ENCODE results near the gene STMP1.

Gene STMP1

GRCh38 chr7:135707570-135707966 lies 45.3 kb downstream of the STMP1 start:
- H3K27ac ChIP-seq: peak overlapping the region; percentile 37
- CTCF ChIA-PET: no interaction called here
- POLR2A ChIA-PET (ENCODE audit: low non-redundant PET): no interaction called here
- DNase-seq (ENCODE audit: low spot score): peak; percentile 20
- no peak for TF ChIP-seq CTCF (conservative IDR thresholded peaks at IDR 0.05; ENCODE audit: low read depth)

DNA sequence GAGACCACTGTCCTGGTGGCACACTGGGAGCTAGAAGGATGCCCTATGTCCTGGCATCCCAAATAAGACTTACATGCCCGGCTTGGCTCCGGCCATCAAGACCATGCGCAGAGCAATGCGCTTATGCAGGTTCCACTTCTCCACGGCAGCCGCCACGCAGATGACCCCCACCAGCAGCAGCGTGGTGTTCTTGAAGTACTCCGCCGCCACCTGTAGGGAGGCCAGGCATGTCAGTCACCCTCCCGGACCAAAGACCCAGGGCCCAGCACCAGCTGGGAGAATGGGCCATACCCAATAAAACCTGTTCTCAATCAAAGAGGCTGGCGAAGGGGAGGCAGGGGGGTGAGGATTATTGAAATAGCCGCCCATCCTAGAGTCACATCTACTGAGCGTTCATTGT lies 45.7 kb downstream of the STMP1 start:
- CTCF ChIA-PET: no interaction called here
- DNase-seq (ENCODE audit: low spot score): no peak
- POLR2A ChIA-PET (ENCODE audit: low non-redundant PET): no interaction called here
- TF ChIP-seq CTCF (conservative IDR thresholded peaks at IDR 0.05; ENCODE audit: low read depth): no peak
- peak overlapping the region; percentile 37 for H3K27ac ChIP-seq

- ChIA-PET CTCF (no interaction called here), POLR2A (ENCODE audit: low non-redundant PET) (no interaction called here)
- H3K27ac ChIP-seq: no peak overlapping the region
- TF ChIP-seq CTCF (conservative IDR thresholded peaks at IDR 0.05; ENCODE audit: low read depth): no peak
- DNase-seq (ENCODE audit: low spot score): no peak
Observed at GRCh38 chr7:135709508-135709907, 47.2 kb downstream of the STMP1 start.

GRCh38 chr7:135710417-135711138 lies 48.3 kb downstream of the STMP1 start:
- POLR2A ChIA-PET (ENCODE audit: low non-redundant PET): no interaction called here
- peak; percentile 77 for TF ChIP-seq CTCF (conservative IDR thresholded peaks at IDR 0.05; ENCODE audit: low read depth)
- CTCF ChIA-PET: interaction anchor here (0.5 kb wide), 1 partner anchor 245 kb away, joined by 3 read pairs; no protein-coding TSS in a partner anchor
- H3K27ac ChIP-seq: no peak overlapping the region
- peak; percentile 18 for DNase-seq (ENCODE audit: low spot score)

GRCh38 chr7:135711139-135711469 lies 48.8 kb downstream of the STMP1 start:
- H3K27ac ChIP-seq: no peak overlapping the region
- TF ChIP-seq CTCF (conservative IDR thresholded peaks at IDR 0.05; ENCODE audit: low read depth): peak; percentile 40
- ChIA-PET CTCF (no interaction called here), POLR2A (ENCODE audit: low non-redundant PET) (no interaction called here)
- DNase-seq (ENCODE audit: low spot score): no peak

DNA sequence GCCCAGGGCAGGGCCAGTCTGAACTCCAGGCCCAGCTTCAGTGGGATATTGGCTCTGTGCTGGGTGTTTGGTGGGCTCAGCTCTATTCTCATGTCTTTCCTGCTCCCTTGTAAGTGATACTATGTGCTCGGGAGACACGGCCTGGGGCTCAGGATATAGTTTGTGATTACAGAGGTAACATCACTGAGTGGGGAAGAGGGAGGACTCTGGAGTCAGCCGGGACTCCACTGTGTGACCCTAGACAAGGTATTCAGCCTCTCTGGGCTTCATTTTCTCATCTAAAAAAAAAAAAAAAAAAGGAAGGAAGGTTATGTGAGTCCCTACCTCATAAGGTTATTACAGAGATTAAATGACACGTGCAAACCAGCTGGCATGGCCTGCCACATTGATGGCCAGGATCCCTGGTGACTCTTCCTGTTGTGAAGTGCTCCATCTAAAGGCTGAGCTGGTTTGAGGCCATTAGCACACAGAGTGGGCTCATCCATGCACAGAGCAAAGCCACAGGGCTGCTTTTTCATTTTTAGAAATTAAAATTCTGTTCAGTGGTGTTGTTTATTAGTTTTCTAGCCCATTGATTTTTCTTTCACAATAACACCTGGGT lies 50.0 kb downstream of the STMP1 start:
- POLR2A ChIA-PET (ENCODE audit: low non-redundant PET): no interaction called here
- TF ChIP-seq CTCF (conservative IDR thresholded peaks at IDR 0.05; ENCODE audit: low read depth): no peak
- H3K27ac ChIP-seq: no peak overlapping the region
- no peak for DNase-seq (ENCODE audit: low spot score)
- CTCF ChIA-PET: interaction anchor here (0.6 to 0.8 kb wide), 3 partner anchors 17 to 1213 kb away, joined by 3 to 5 read pairs (median 4); no protein-coding TSS in a partner anchor

All from RWPE1 (cell line).